ENCODE measurements around the gene DLGAP4.

GRCh38 chr20:36307412-36308325 is 1.5 kb downstream of the DLGAP4 start:
- TF ChIP-seq ZNF274 (IDR thresholded peaks at IDR 0.05; ENCODE audit: low read depth, low read length) (no peak), YY1 (IDR thresholded peaks at IDR 0.05; ENCODE audit: insufficient read depth, insufficient read length) (no peak), SUZ12 (IDR thresholded peaks at IDR 0.05; ENCODE audit: extremely low read depth, insufficient read depth, insufficient read length) (no peak)
